T-cell (primary cell): ENCODE results near the gene PHTF1. TPM values are rescaled to one million over a fixed set of nuclear protein-coding genes. Genes with fewer than 3 reads are reported as not detected.
"Not testable (repeated sequence)": the region's sequence is repeated elsewhere in the genome, so short reads cannot be mapped to it uniquely, and the experiment has no call there.

Experiments used
- ATAC-seq, 4 experiments: fragments of 200-7000 bp in 3 of 4; fragments of 150-1000 bp in 1 of 4; cut with Tn5 transposase; replicated peaks in 1 of 4; 1 replicate in 3 of 4; 2 replicates in 1 of 4; pipeline ENCODE4 v1.10.0; 2021; ENCODE audit warnings: moderate library complexity in 3 of 4, mild to moderate bottlenecking in 2 of 4, moderate number of reproducible peaks in 1 of 4
- CTCF ChIA-PET, 2 donors: fragments of 300-600 bp; sonication (Branson Sonifier 250); formaldehyde crosslinking; loops; one replicate each; lab custom pipeline; 2022; ENCODE audit warnings: antibody characterized with exemption in 2 of 2; lab: Charles Lee
- POLR2A ChIA-PET, 2 donors: fragments of 300-600 bp; sonication (Branson Sonifier 250); formaldehyde crosslinking; loops; one replicate each; lab custom pipeline; 2022; ENCODE audit warnings: antibody characterized with exemption in 2 of 2; lab: Charles Lee
- DNase-seq, 35 experiments: peaks; one replicate each; pipeline versions ENCODE4 v3.0.0 to v3.0.0-alpha.2; 2013 to 2023
- H3K27ac ChIP-seq: one replicate; pipeline ENCODE4 v1.5.1; 2013; ENCODE audit warnings: low read length
- H3K27me3 ChIP-seq, 2 experiments: replicated peaks in 1 of 2; 1 replicate in 1 of 2; 2 replicates in 1 of 2; pipeline versions ENCODE4 v1.6.1 to v1.7.0; 2013; ENCODE audit warnings: low read length in 1 of 2, mixed read lengths in 1 of 2; ENCODE audit not compliant: control insufficient read depth in 2 of 2, insufficient read depth in 2 of 2; ENCODE audit errors: extremely low read depth in 1 of 2
- H3K36me3 ChIP-seq, 2 donors: 1 replicate in 1 of 2; 2 replicates in 1 of 2; pipeline versions ENCODE4 v1.6.1 to v1.7.0; 2013; ENCODE audit warnings: low read length in 1 of 2; ENCODE audit not compliant: control insufficient read depth in 2 of 2, insufficient read depth in 1 of 2; ENCODE audit errors: extremely low read depth in 1 of 2
- H3K4me1 ChIP-seq, 2 experiments: 1 replicate in 1 of 2; 2 replicates in 1 of 2; pipeline versions ENCODE4 v1.6.1 to v1.7.0; 2013; ENCODE audit warnings: low read length in 2 of 2, mixed read lengths in 1 of 2; ENCODE audit not compliant: insufficient read depth in 2 of 2, control insufficient read depth in 1 of 2; ENCODE audit errors: extremely low read depth in 1 of 2
- H3K4me3 ChIP-seq, 2 donors: 1 replicate in 1 of 2; 2 replicates in 1 of 2; pipeline versions ENCODE4 v1.5.1 to v1.7.0; 2013; ENCODE audit warnings: mild to moderate bottlenecking in 2 of 2, low read length in 1 of 2, moderate library complexity in 1 of 2; ENCODE audit not compliant: control insufficient read depth in 1 of 2; ENCODE audit errors: extremely low read depth in 1 of 2
- H3K9me3 ChIP-seq: 2 replicates; pipeline ENCODE4 v1.7.0; 2013
- H3K27ac Mint-ChIP-seq, 2 donors: one replicate each; pipeline ENCODE4 v1.8.0; 2020 to 2021; ENCODE audit warnings: mild to moderate bottlenecking in 2 of 2, mixed read lengths in 2 of 2
- H3K27me3 Mint-ChIP-seq, 2 donors: one replicate each; pipeline ENCODE4 v1.8.0; 2021 to 2022; ENCODE audit warnings: mixed read lengths in 2 of 2
- H3K36me3 Mint-ChIP-seq: one replicate; pipeline ENCODE4 v1.8.0; 2021; ENCODE audit warnings: mixed read lengths
- H3K4me1 Mint-ChIP-seq, 3 donors: one replicate each; pipeline ENCODE4 v1.8.0; 2020 to 2022; ENCODE audit warnings: mixed read lengths in 3 of 3, mild to moderate bottlenecking in 1 of 3
- H3K4me3 Mint-ChIP-seq, 3 donors: one replicate each; pipeline ENCODE4 v1.8.0; 2020 to 2022; ENCODE audit warnings: mild to moderate bottlenecking in 3 of 3, mixed read lengths in 3 of 3, moderate library complexity in 3 of 3
- H3K9me3 Mint-ChIP-seq, 3 donors: one replicate each; pipeline ENCODE4 v1.8.0; 2020 to 2022; ENCODE audit warnings: mixed read lengths in 3 of 3
- WGBS: methylation state at CpG from one replicate; pipeline ENCODE4 v1.1.5; 2013; ENCODE audit warnings: missing lambda C conversion rate; ENCODE audit not compliant: insufficient coverage; 5-methylcytosine and 5-hydroxymethylcytosine counted together
- total RNA-seq, 35 experiments: library from RNA in 6 of 35; stranded (reverse) in 6 of 35; fragments of 120-200 nt in 1 of 35; gene quantifications; one replicate each; pipeline versions ENCODE4 v1.2.1 to v1.2.4 and lab custom pipeline; 2013 to 2026

Gene PHTF1
- total RNA-seq, 5 donors from 2014 or later (not counting 1 experiment from before 2014, with no cell fraction given), result 5.9 to 10.5 (median 9.2) TPM

GRCh38 chr1:113760102-113761080, 1.1 kb upstream of the PHTF1 start:
- Mint-ChIP-seq H3K9me3 (no peaks in the 10 kb centered on the region), H3K36me3 (peaks cover 16% of the 10 kb centered on the region), H3K27me3 (no peaks in the 10 kb centered on the region), H3K4me1 (peaks cover 12 to 27% (median 27%) of the 10 kb centered on the region in 3 donors), H3K4me3 (peak overlapping the region; percentile 87 to 90 (median 89)), H3K27ac (peak overlapping the region; percentile 95)
- Histone ChIP-seq H3K27ac (peak overlapping the region; percentile 74), H3K4me1 (peaks cover 2 to 15% of the 10 kb centered on the region in 2 experiments), H3K9me3 (no peaks in the 10 kb centered on the region), H3K4me3 (peak overlapping the region in 1 of 2 donors; percentile 77), H3K27me3 (no peaks in the 10 kb centered on the region), H3K36me3 (peaks cover 0 to 5% of the 10 kb centered on the region in 2 donors)
- WGBS, result 94% methylated on average over 10 of the region's 23 CpGs
- ChIA-PET POLR2A (interaction anchor here (0.5 to 2.0 kb wide), 5 partner anchors 20 to 752 kb away, joined by 3 to 12 read pairs (median 3); no protein-coding TSS in a partner anchor), CTCF (interaction anchor here in 1 of 2 donors (0.6 to 1.1 kb wide), 7 partner anchors 21 to 887 kb away, joined by 3 to 6 read pairs (median 4); partner anchors contain the start of gene RSBN1)
- DNase-seq, result no peak
- no peak for ATAC-seq

- under 1% methylated on average over 53 of the region's 55 CpGs for WGBS
- ATAC-seq (peak; percentile 53 to 66 (median 62)), DNase-seq (peak; percentile 10 to 69 (median 43))
- Histone ChIP-seq H3K4me3 (peak overlapping the region; percentile 77 to 89), H3K9me3 (no peaks in the 10 kb centered on the region), H3K36me3 (peaks cover 0 to 2% of the 10 kb centered on the region in 2 donors), H3K27ac (peak overlapping the region; percentile 74), H3K27me3 (no peaks in the 10 kb centered on the region), H3K4me1 (peaks cover 2 to 15% of the 10 kb centered on the region in 2 experiments)
- Mint-ChIP-seq H3K4me3 (peak overlapping the region; percentile 87 to 90 (median 89)), H3K27ac (peak overlapping the region; percentile 88 to 95), H3K36me3 (peaks cover 4% of the 10 kb centered on the region), H3K27me3 (no peaks in the 10 kb centered on the region), H3K9me3 (no peaks in the 10 kb centered on the region), H3K4me1 (peaks cover 12 to 26% (median 24%) of the 10 kb centered on the region in 3 donors)
- ChIA-PET POLR2A (interaction anchor here (0.5 to 2.0 kb wide), 10 partner anchors 22 to 1330 kb away, joined by 3 to 14 read pairs (median 4); partner anchors contain the start of gene RSBN1 (in 1 of the 2)), CTCF (interaction anchor here (0.6 to 1.1 kb wide), 6 partner anchors 10 to 686 kb away, joined by 3 to 5 read pairs (median 4); partner anchors contain the start of gene LRIG2 (in 1 of the 2))
These were observed 504 bp downstream of the PHTF1 start for GRCh38 chr1:113758631-113759332.

GRCh38 chr1:113756461-113756860, 2.8 kb downstream of the PHTF1 start:
- H3K9me3 ChIP-seq, result no peaks in the 10 kb centered on the region
- no peaks in the 10 kb centered on the region for H3K27me3 ChIP-seq
- peaks cover 0 to 2% of the 10 kb centered on the region in 2 donors for H3K36me3 ChIP-seq
- H3K4me1 Mint-ChIP-seq, result peaks cover 12 to 26% (median 24%) of the 10 kb centered on the region in 3 donors
- no peak for ATAC-seq
- H3K27ac ChIP-seq, result no peak overlapping the region
- no peak overlapping the region for H3K4me3 ChIP-seq
- no peaks in the 10 kb centered on the region for H3K27me3 Mint-ChIP-seq
- ChIA-PET POLR2A (no interaction called here), CTCF (no interaction called here)
- DNase-seq, result no peak
- no peak overlapping the region for H3K27ac Mint-ChIP-seq
- no peaks in the 10 kb centered on the region for H3K9me3 Mint-ChIP-seq
- H3K4me3 Mint-ChIP-seq, result peak overlapping the region in 1 of 3 donors; percentile 22
- H3K36me3 Mint-ChIP-seq, result peaks cover 3% of the 10 kb centered on the region
- H3K4me1 ChIP-seq, result peaks cover 2 to 15% of the 10 kb centered on the region in 2 experiments
- no CpG with 5 or more reads among the region's 1 CpG for WGBS

- ChIA-PET CTCF (interaction anchor here (0.6 kb wide), 2 partner anchors 10 to 54 kb away, joined by 3 to 6 read pairs; no protein-coding TSS in a partner anchor), POLR2A (interaction anchor here in 1 of 2 donors (0.8 kb wide), 1 partner anchor 81 kb away, joined by 6 read pairs; no protein-coding TSS in a partner anchor)
- not testable (repeated sequence) for H3K27me3 Mint-ChIP-seq, H3K9me3 Mint-ChIP-seq, H3K9me3 ChIP-seq, DNase-seq, H3K27me3 ChIP-seq, H3K4me3 Mint-ChIP-seq, H3K4me1 ChIP-seq, H3K27ac ChIP-seq, H3K36me3 ChIP-seq, ATAC-seq, H3K27ac Mint-ChIP-seq, H3K4me3 ChIP-seq
- Mint-ChIP-seq H3K36me3 (peaks cover 13% of the 10 kb centered on the region), H3K4me1 (peaks cover 6 to 17% (median 15%) of the 10 kb centered on the region in 3 donors)
- WGBS, result 98% methylated on average over 4 of the region's 6 CpGs
These were observed 6.0 kb downstream of the PHTF1 start for GRCh38 chr1:113753333-113753732.

- Mint-ChIP-seq H3K4me1 (peaks cover 0 to 8% (median 8%) of the 10 kb centered on the region in 3 donors), H3K9me3 (no peaks in the 10 kb centered on the region), H3K4me3 (no peak overlapping the region), H3K36me3 (peaks cover 13% of the 10 kb centered on the region), H3K27ac (no peak overlapping the region), H3K27me3 (no peaks in the 10 kb centered on the region)
- no peak for ATAC-seq
- H3K36me3 ChIP-seq, result peaks cover 0 to 2% of the 10 kb centered on the region in 2 donors
- no peak overlapping the region for H3K4me3 ChIP-seq
- no CpG with 5 or more reads among the region's 1 CpG for WGBS
- ChIA-PET POLR2A (no interaction called here), CTCF (no interaction called here)
- H3K27me3 ChIP-seq, result no peaks in the 10 kb centered on the region
- no peaks in the 10 kb centered on the region for H3K4me1 ChIP-seq
- no peaks in the 10 kb centered on the region for H3K9me3 ChIP-seq
- H3K27ac ChIP-seq, result no peak overlapping the region
- DNase-seq, result no peak
These were observed 7.8 kb downstream of the PHTF1 start for GRCh38 chr1:113751516-113751915.

GRCh38 chr1:113751114-113751513, 8.2 kb downstream of the PHTF1 start:
- ATAC-seq, result no peak
- no peaks in the 10 kb centered on the region for H3K27me3 Mint-ChIP-seq
- no peak overlapping the region for H3K27ac Mint-ChIP-seq
- H3K4me1 Mint-ChIP-seq, result peaks cover 0 to 4% (median 4%) of the 10 kb centered on the region in 3 donors
- no peak overlapping the region for H3K4me3 Mint-ChIP-seq
- H3K36me3 ChIP-seq, result peaks cover 0 to 2% of the 10 kb centered on the region in 2 donors
- H3K4me3 ChIP-seq, result no peak overlapping the region
- H3K27ac ChIP-seq, result no peak overlapping the region
- no peaks in the 10 kb centered on the region for H3K9me3 Mint-ChIP-seq
- no peaks in the 10 kb centered on the region for H3K4me1 ChIP-seq
- POLR2A ChIA-PET, result no interaction called here
- no peak for DNase-seq
- no peaks in the 10 kb centered on the region for H3K9me3 ChIP-seq
- no peaks in the 10 kb centered on the region for H3K27me3 ChIP-seq
- CTCF ChIA-PET, result no interaction called here
- H3K36me3 Mint-ChIP-seq, result peaks cover 13% of the 10 kb centered on the region
